HG03432 (cell line): Measurements from ENCODE around the gene SDE2.
"Not testable (repeated sequence)": the region's sequence is repeated elsewhere in the genome, so short reads cannot be mapped to it uniquely, and the experiment has no call there.

Source experiments
- ATAC-seq: cut with Tn5 transposase; IDR thresholded peaks from one replicate; pipeline ENCODE4 v1.9.1; 2021; ENCODE audit warnings: mild to moderate bottlenecking, moderate library complexity; ENCODE audit not compliant: unreplicated experiment

SDE2 gene

GRCh38 chr1:225945564-225945963 lies 53.6 kb downstream of the SDE2 start:
- no peak for ATAC-seq

- ATAC-seq = peak; percentile 60
Measured at GRCh38 chr1:225944951-225945350, 54.2 kb downstream of the SDE2 start.

GRCh38 chr1:225944387-225944786 lies 54.8 kb downstream of the SDE2 start:
- ATAC-seq = no peak

GRCh38 chr1:225943582-225943981 lies 55.6 kb downstream of the SDE2 start:
- ATAC-seq = no peak

GRCh38 chr1:225942574-225942973 lies 56.6 kb downstream of the SDE2 start:
- peak; percentile 77 for ATAC-seq

- ATAC-seq = no peak
Measured at GRCh38 chr1:225941942-225942222, 57.3 kb downstream of the SDE2 start.

GRCh38 chr1:225941187-225941941 lies 57.8 kb downstream of the SDE2 start, which contains the start of gene LEFTY2:
Gene LEFTY2 (minus strand): TSS chr1:225941220. CDS start chr1:225941140, 80 bp downstream.
- no peak for ATAC-seq

- no peak for ATAC-seq
Measured at GRCh38 chr1:225940385-225941151, 58.6 kb downstream of the SDE2 start.

GRCh38 chr1:225939939-225940310 lies 59.2 kb downstream of the SDE2 start:
- ATAC-seq = not testable (repeated sequence)

- ATAC-seq = not testable (repeated sequence)
Measured at GRCh38 chr1:225939097-225939938, 59.8 kb downstream of the SDE2 start.

GRCh38 chr1:225937048-225937968 lies 61.8 kb downstream of the SDE2 start:
- no peak for ATAC-seq

- ATAC-seq = no peak
Measured at GRCh38 chr1:225936523-225936922, 62.6 kb downstream of the SDE2 start.

- ATAC-seq = not testable (repeated sequence)
Measured at GRCh38 chr1:225936086-225936485, 63.1 kb downstream of the SDE2 start.

- ATAC-seq = no peak
Measured at GRCh38 chr1:225934711-225935110, 64.4 kb downstream of the SDE2 start.

- ATAC-seq = no peak
Measured at GRCh38 chr1:225933072-225933471, 66.1 kb downstream of the SDE2 start.
